HG02970 (cell line): ENCODE measurements around the gene RARB.

Source experiments
- ATAC-seq: cut with Tn5 transposase; IDR thresholded peaks from one replicate; pipeline ENCODE4 v1.9.1; 2021; ENCODE audit warnings: mild to moderate bottlenecking, moderate library complexity, moderate number of reproducible peaks; ENCODE audit not compliant: unreplicated experiment, low FRiP score

The RARB gene

GRCh38 chr3:25420885-25421284, 7.2 kb upstream of the RARB start:
- no peak for ATAC-seq

GRCh38 chr3:25421747-25422146, 6.3 kb upstream of the RARB start:
- ATAC-seq: no peak

GRCh38 chr3:25423780-25424588, 4.1 kb upstream of the RARB start:
- no peak for ATAC-seq

- ATAC-seq: no peak
Observed at GRCh38 chr3:25424614-25425013, 3.4 kb upstream of the RARB start.

- no peak for ATAC-seq
Observed at GRCh38 chr3:25426408-25426807, 1.7 kb upstream of the RARB start.

- ATAC-seq: no peak
Observed at GRCh38 chr3:25427155-25427554, 908 bp upstream of the RARB start.

GRCh38 chr3:25427563-25427941, 511 bp upstream of the RARB start:
- no peak for ATAC-seq

- ATAC-seq: no peak
Observed at GRCh38 chr3:25428789-25429335, 799 bp downstream of the RARB start.

- ATAC-seq: no peak
Observed at GRCh38 chr3:25429361-25430286, 1.6 kb downstream of the RARB start.

GRCh38 chr3:25430287-25430934, 2.3 kb downstream of the RARB start:
- ATAC-seq: no peak

GRCh38 chr3:25430935-25431770, 3.1 kb downstream of the RARB start:
- ATAC-seq: no peak

GRCh38 chr3:25432176-25432720, 4.2 kb downstream of the RARB start:
- ATAC-seq: no peak

- ATAC-seq: no peak
Observed at GRCh38 chr3:25433106-25433505, 5.0 kb downstream of the RARB start.

- ATAC-seq: no peak
Observed at GRCh38 chr3:25433868-25434267, 5.8 kb downstream of the RARB start.

GRCh38 chr3:25437953-25438352, 9.9 kb downstream of the RARB start:
- ATAC-seq: no peak

GRCh38 chr3:25438791-25439555, 10.9 kb downstream of the RARB start:
- ATAC-seq: no peak

GRCh38 chr3:25441234-25441856, 13.3 kb downstream of the RARB start:
- no peak for ATAC-seq

GRCh38 chr3:25442486-25442885, 14.4 kb downstream of the RARB start:
- ATAC-seq: no peak
